ENCODE results near the gene S100A5. TPM values are rescaled to one million over a fixed set of nuclear protein-coding genes. Genes with fewer than 3 reads are reported as not detected.

S100A5 gene
- total RNA-seq, 1 experiment from 2014 or later = not detected

DNA sequence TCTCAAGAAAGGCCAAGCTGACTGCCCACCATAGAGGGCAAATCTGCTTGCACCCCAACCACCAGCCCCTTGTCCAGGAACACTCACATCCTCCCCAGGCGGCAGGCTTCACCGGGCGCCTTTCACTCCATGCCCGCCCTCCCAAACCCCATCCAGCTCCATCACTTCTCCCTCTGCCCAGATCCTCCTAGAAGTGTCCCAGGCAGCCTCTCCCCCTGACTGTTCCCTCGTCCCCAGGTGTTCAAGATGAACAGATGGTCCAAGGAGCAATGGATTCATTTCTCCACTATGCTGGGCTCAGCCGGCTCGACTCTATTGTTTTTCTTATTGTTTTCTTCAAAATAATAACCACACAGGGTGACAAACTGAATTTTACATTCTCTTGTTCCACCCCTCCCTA lies 27.1 kb downstream of the S100A5 start:
- H3T11ph ChIP-seq (ENCODE audit: low read length) = no peak overlapping the region
- Mint-ChIP-seq H3K27me3 (ENCODE audit: low read depth) (peaks cover 77% of the 10 kb centered on the region), H3K36me3 (ENCODE audit: insufficient read depth in 1 of 3, low read depth in 3 of 3) (no peaks in the 10 kb centered on the region), H3K4me3 (no peak overlapping the region), H3K27ac (no peak overlapping the region), H3K4me1 (peaks cover 10 to 13% of the 10 kb centered on the region in 2 experiments; a peak in 2 of 4 replicates), H3K9me3 (no peaks in the 10 kb centered on the region; a peak in 1 of 5 replicates)
- no peak overlapping the region for H2BK20ac ChIP-seq (ENCODE audit: low read depth, low read length, poor library complexity, severe bottlenecking)
- WGBS (ENCODE audit: extremely low coverage, insufficient read length, low lambda C conversion rate) = no CpG with 5 or more reads among the region's 7 CpGs
- H2BK12ac ChIP-seq (ENCODE audit: insufficient read length, low read depth, low read length) = no peak overlapping the region
- H3K27me3 ChIP-seq (ENCODE audit: insufficient read depth, low read length) = no peaks in the 10 kb centered on the region; the same call in 1 of the 2 replicates
- no peak overlapping the region for H3K18ac ChIP-seq (ENCODE audit: insufficient read length, low read depth, low read length)
- no peaks in the 10 kb centered on the region for H3K23me2 ChIP-seq (ENCODE audit: insufficient read length, low read depth, low read length, poor library complexity, severe bottlenecking)
- no peak overlapping the region for H2BK15ac ChIP-seq (ENCODE audit: low read depth, low read length)
- H2AFZ ChIP-seq (ENCODE audit: low read length) = no peak overlapping the region
- no peak overlapping the region for H2BK120ac ChIP-seq (ENCODE audit: low read depth, low read length, poor library complexity, severe bottlenecking)
- no peak overlapping the region for H3K23ac ChIP-seq (ENCODE audit: insufficient read length, low read depth, low read length)
- H3K79me2 ChIP-seq (ENCODE audit: insufficient read depth, low read length) = no peaks in the 10 kb centered on the region
- no peak overlapping the region for H3K56ac ChIP-seq (ENCODE audit: insufficient read length, low read depth, low read length)
- no peak overlapping the region for H2BK5ac ChIP-seq (ENCODE audit: insufficient read length, low read length)
- no peak overlapping the region for H3K4ac ChIP-seq (ENCODE audit: low read depth, low read length)
- H3K27ac ChIP-seq (ENCODE audit: insufficient read length, low read depth, low read length) = no peak overlapping the region
- no peak overlapping the region for H3K14ac ChIP-seq (ENCODE audit: insufficient read depth, low read length)
- no peak overlapping the region for H4K8ac ChIP-seq (replicated peaks; ENCODE audit: insufficient read length, low read depth, low read length)
- DNase-seq = no peak
- no peak overlapping the region for H2AK5ac ChIP-seq (ENCODE audit: insufficient read length, low read length)
- no peak overlapping the region for H3K4me2 ChIP-seq (ENCODE audit: insufficient read depth, insufficient read length, low read length)
- H3K4me1 ChIP-seq (ENCODE audit: insufficient read depth, low read length) = no peaks in the 10 kb centered on the region
- H3K9ac ChIP-seq (ENCODE audit: extremely low read depth, insufficient read length, low read length) = no peak overlapping the region
- no peaks in the 10 kb centered on the region for H4K20me1 ChIP-seq (ENCODE audit: control insufficient read depth, insufficient read depth, insufficient read length)
- H4K5ac ChIP-seq (ENCODE audit: insufficient read length, low read depth, low read length) = no peak overlapping the region
- H4K91ac ChIP-seq (ENCODE audit: insufficient read length, low read depth, low read length) = no peak overlapping the region
- H3K9me3 ChIP-seq (ENCODE audit: control insufficient read depth, low read depth, low read length) = no peaks in the 10 kb centered on the region
- TF ChIP-seq, protein P1, sequence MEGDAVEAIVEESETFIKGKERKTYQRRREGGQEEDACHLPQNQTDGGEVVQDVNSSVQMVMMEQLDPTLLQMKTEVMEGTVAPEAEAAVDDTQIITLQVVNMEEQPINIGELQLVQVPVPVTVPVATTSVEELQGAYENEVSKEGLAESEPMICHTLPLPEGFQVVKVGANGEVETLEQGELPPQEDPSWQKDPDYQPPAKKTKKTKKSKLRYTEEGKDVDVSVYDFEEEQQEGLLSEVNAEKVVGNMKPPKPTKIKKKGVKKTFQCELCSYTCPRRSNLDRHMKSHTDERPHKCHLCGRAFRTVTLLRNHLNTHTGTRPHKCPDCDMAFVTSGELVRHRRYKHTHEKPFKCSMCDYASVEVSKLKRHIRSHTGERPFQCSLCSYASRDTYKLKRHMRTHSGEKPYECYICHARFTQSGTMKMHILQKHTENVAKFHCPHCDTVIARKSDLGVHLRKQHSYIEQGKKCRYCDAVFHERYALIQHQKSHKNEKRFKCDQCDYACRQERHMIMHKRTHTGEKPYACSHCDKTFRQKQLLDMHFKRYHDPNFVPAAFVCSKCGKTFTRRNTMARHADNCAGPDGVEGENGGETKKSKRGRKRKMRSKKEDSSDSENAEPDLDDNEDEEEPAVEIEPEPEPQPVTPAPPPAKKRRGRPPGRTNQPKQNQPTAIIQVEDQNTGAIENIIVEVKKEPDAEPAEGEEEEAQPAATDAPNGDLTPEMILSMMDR (conservative IDR thresholded peaks at IDR 0.05) = no peak
- H3K79me1 ChIP-seq (ENCODE audit: insufficient read depth, low read depth, low read length, poor library complexity, severe bottlenecking) = no peaks in the 10 kb centered on the region
